Heart right ventricle (tissue), 16 donors: Measurements from ENCODE around the gene TIE1. TPM values are rescaled to one million over a fixed set of nuclear protein-coding genes. Genes with fewer than 3 reads are reported as not detected.

Experiments used
- ATAC-seq, 8 donors: fragments of 200-7000 bp; cut with Tn5 transposase; one replicate each; pipeline ENCODE4 v1.9.1; 2020; ENCODE audit warnings: mild to moderate bottlenecking in 8 of 8, moderate library complexity in 8 of 8, moderate number of reproducible peaks in 1 of 8
- DNase-seq, 2 donors: peaks; one replicate each; pipeline ENCODE4 v3.0.0-alpha.2; 2020
- H3K27ac ChIP-seq, 10 donors: fragments of 200-600 bp; sonication (generic) in 2 of 10; one replicate each; pipeline versions ENCODE4 v1.5.0 to v1.8.0; 2020 to 2022; ENCODE audit warnings: mild to moderate bottlenecking in 3 of 10
- H3K27me3 ChIP-seq, 7 donors: fragments of 200-600 bp; one replicate each; pipeline ENCODE4 v1.8.0; 2021 to 2022; ENCODE audit warnings: mild to moderate bottlenecking in 2 of 7
- H3K36me3 ChIP-seq, 9 donors: fragments of 200-600 bp; sonication (generic) in 1 of 9; one replicate each; pipeline versions ENCODE4 v1.5.0 to v1.8.0; 2020 to 2022; ENCODE audit warnings: mild to moderate bottlenecking in 2 of 9
- H3K4me1 ChIP-seq, 9 donors: fragments of 200-600 bp; sonication (generic) in 1 of 9; one replicate each; pipeline versions ENCODE4 v1.5.0 to v1.8.0; 2020 to 2022; ENCODE audit warnings: mild to moderate bottlenecking in 4 of 9
- H3K4me3 ChIP-seq, 10 donors: fragments of 200-600 bp; sonication (generic) in 2 of 10; one replicate each; pipeline versions ENCODE4 v1.5.0 to v1.8.0; 2020 to 2022; ENCODE audit warnings: mild to moderate bottlenecking in 7 of 10, moderate library complexity in 2 of 10
- H3K9me3 ChIP-seq, 11 donors: fragments of 200-600 bp in 10 of 11; sonication (generic) in 2 of 11; one replicate each; pipeline versions ENCODE4 v1.5.0 to v1.8.0; 2013 to 2022; ENCODE audit warnings: mild to moderate bottlenecking in 2 of 11, control low read depth in 1 of 11, moderate library complexity in 1 of 11
- WGBS, 2 donors: extraction: QIAGEN DNeasy Blood & Tissue Kit; methylation state at CpG; one replicate each; pipeline ENCODE4 v1.1.7; 2013; ENCODE audit warnings: inconsistent platforms in 1 of 2; 5-methylcytosine and 5-hydroxymethylcytosine counted together
- intact Hi-C, 10 donors: fragments of 100-400 bp; cut with DNase I; formaldehyde crosslinking; loops; one replicate each; pipeline versions ENCODE4 v1.11.1 to v1.14.2; 2022
- polyA plus RNA-seq, 2 donors: library from polyadenylated mRNA; stranded (reverse); fragments of 200-250 nt; gene quantifications; one replicate each; pipeline ENCODE4 v1.2.3, GENCODE V29; 2013
- total RNA-seq, 10 donors: library from RNA; stranded (reverse); fragmentation: NEBNext Ultra II Directional in 3 of 10; extraction: Animal tissue kit (Norgen Biotek cat#: 25700) in 3 of 10; gene quantifications; one replicate each; pipeline versions ENCODE4 v1.2.1 to v1.2.4, GENCODE V29; 2021 to 2023
- TF ChIP-seq, protein P1 (sequence below), 9 donors: fragments of 200-600 bp; sonication (generic) in 2 of 9; IDR thresholded peaks; one replicate each; pipeline versions ENCODE4 v1.5.0 to v1.8.0; 2021 to 2022; ENCODE audit warnings: antibody characterized with exemption in 9 of 9, mild to moderate bottlenecking in 5 of 9, moderate library complexity in 1 of 9
- donor health status: Arrhythmogenic right ventricular cardiomyopathy.
- donor health status: ischemic (EF 13 %, LVEDD 7.1; RV severe dilation, severe dysfunction).
- donor health status: healthy with polysubstance abuse.
- donor health status: DM: no; HTN: yes; CAD: no.
- donor health status: DM: no; HTN: no; CAD: no.
- donor health status: ischemic (EF 25% LVEDD 6.9; RV normal size, moderate dysfunction).
- donor health status: ischemic (EF 25% LVEDD 5.7; RV mildly dilated, moderate dysfunction).
- donor health status: healthy.
- donor health status: DM: yes; HTN: yes; CAD: no.
- donor health status: Ischemic cardiomyopathy.
- donor health status: ischemic (EF 35%, LVEDD 5.7; RV mildly dilated, moderate dysfunction).
- donor health status: nonischemic (EF 11% LVEDD 7.7; RV severe dilation, severe dysfunction).
- donor health status: DM: yes; HTN: yes; CAD: no.
- donor health status: PGD.
- donor health status: ischemic (EF 29% LVEDD 5.4; RV normal size, mild dysfunction).
- donor health status: nonischemic (EF 23%, LVEDD 6.1; RV moderate dilation, normal function).

Gene TIE1
- total and polyA plus RNA-seq, 12 donors, result 19.9 to 55.8 (median 32.0) TPM

DNA sequence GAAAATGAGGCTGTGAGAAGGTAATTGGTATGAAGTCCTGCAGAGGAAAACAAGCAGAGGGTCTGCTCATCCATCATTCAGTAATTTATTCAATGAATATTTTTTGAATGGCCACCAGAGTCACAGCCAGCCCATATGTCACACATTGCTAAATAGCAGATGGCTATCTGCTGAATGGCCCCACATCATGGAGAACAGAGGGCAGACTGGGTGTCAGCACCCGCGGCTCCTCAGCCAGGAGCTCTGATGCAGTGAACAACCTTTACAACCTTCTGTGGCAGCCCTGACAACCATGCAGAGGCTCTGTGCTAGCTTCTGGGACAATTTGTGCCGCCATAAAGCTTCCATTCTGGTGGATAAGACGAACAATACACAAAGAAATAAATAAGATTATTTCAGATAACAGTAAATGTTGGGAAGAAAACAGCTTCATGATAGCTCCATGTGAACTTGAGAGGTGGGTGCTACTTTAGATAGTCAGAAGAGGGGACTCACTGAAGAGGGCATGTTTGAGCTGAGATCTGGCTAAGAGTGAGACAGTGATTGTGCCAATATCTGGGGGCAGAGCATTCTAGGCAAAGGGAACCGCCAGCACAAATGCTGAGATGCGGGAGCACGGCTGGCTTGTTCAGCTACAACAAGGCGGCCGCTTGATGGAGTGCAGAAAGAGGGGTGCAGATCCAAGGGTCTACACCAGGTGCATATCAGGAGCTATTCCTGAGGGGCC is 12.6 kb upstream of the TIE1 start:
- H3K36me3 ChIP-seq, result no peaks in the 10 kb centered on the region
- DNase-seq (no peak), ATAC-seq (no peak)
- WGBS, 2 donors, result 92% methylated on average over 9 of the region's 9 CpGs
- peaks cover 0 to 17% (median 0%) of the 10 kb centered on the region in 9 donors for H3K4me1 ChIP-seq
- H3K4me3 ChIP-seq, result no peak overlapping the region
- TF ChIP-seq, protein P1, sequence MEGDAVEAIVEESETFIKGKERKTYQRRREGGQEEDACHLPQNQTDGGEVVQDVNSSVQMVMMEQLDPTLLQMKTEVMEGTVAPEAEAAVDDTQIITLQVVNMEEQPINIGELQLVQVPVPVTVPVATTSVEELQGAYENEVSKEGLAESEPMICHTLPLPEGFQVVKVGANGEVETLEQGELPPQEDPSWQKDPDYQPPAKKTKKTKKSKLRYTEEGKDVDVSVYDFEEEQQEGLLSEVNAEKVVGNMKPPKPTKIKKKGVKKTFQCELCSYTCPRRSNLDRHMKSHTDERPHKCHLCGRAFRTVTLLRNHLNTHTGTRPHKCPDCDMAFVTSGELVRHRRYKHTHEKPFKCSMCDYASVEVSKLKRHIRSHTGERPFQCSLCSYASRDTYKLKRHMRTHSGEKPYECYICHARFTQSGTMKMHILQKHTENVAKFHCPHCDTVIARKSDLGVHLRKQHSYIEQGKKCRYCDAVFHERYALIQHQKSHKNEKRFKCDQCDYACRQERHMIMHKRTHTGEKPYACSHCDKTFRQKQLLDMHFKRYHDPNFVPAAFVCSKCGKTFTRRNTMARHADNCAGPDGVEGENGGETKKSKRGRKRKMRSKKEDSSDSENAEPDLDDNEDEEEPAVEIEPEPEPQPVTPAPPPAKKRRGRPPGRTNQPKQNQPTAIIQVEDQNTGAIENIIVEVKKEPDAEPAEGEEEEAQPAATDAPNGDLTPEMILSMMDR (IDR thresholded peaks at IDR 0.05), result no peak
- H3K27me3 ChIP-seq, result no peaks in the 10 kb centered on the region
- no peak overlapping the region for H3K27ac ChIP-seq
- no peaks in the 10 kb centered on the region for H3K9me3 ChIP-seq
- intact Hi-C loops, result no loop called here

DNA sequence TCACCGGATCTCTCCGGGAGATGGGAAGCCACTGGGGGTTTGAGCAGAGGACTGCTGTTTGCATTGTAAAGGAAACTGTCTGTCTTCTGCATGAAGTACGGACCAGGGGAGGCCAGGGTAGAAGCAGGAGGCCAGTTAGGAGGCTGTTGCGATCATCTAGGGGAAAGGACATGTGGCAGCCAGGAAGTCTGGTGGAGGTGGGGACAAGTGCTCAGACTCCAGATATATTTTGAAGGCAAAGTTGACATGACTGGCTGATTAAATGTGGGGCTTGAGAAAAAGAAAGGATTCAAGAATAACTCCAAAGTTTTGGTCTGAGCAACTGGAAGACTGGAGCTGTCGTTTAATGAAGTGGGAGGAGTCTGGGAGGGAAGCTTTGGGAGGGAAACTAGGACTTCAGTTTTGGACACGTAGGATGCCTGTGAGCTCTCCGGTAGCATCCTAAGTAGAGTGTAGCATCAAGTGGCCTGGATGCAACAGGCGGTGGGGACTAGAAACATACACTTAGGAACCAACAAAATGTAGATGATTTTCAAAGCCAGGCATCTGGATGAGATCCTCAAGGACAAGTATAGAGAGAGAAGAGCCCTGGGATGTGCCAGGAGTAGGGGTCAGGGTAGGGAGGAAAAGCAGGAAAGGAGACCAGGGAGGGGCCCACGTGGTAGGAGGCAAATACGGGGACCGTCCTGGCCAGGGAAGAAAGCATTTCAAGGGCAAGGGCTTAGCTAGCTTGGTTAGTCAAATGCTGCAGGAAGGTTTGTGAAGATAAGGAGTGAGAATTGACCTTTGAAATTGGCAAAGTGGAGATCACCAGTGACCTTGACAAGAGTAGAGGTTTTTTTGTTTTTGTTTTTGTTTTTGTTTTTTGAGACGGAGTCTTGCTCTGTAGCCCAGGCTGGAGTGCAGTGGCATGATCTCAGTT is 11.7 kb upstream of the TIE1 start:
- H3K9me3 ChIP-seq, result no peaks in the 10 kb centered on the region
- no peak overlapping the region for H3K27ac ChIP-seq
- 60 to 67% methylated on average over 12 of the region's 12 CpGs for WGBS, 2 donors
- intact Hi-C loops, result no loop called here
- ATAC-seq, result no peak
- H3K4me1 ChIP-seq, result peaks cover 0 to 25% (median 7%) of the 10 kb centered on the region in 9 donors
- no peaks in the 10 kb centered on the region for H3K27me3 ChIP-seq
- TF ChIP-seq, protein P1 (IDR thresholded peaks at IDR 0.05), result no peak
- DNase-seq, result no peak
- no peaks in the 10 kb centered on the region for H3K36me3 ChIP-seq
- H3K4me3 ChIP-seq, result no peak overlapping the region

DNA sequence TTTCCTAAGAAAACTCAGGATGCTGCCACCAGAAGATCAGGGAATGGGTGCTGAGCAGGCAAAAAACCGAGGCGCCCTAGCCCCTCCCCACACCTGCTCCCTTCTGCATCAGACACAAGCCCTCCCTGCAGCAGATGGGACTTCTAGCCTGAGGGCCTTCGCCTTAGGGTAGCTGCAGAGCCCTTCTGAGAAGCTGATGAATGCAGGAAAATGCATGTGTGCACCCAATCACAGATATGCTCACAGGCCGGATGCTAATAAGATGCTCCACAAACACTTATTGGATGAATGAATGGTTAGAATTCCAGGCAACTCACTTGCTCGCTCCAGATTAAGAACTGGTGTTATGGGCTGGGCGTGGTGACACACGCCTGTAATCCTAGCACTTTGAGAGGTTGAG is 8.6 kb upstream of the TIE1 start:
- TF ChIP-seq, protein P1 (IDR thresholded peaks at IDR 0.05), result no peak
- H3K36me3 ChIP-seq, result no peaks in the 10 kb centered on the region
- ATAC-seq (no peak), DNase-seq (no peak)
- H3K27me3 ChIP-seq, result no peaks in the 10 kb centered on the region
- 83 to 86% methylated on average over 7 of the region's 7 CpGs for WGBS, 2 donors
- intact Hi-C loops, result no loop called here
- no peaks in the 10 kb centered on the region for H3K9me3 ChIP-seq
- H3K27ac ChIP-seq, result no peak overlapping the region
- no peak overlapping the region for H3K4me3 ChIP-seq
- peaks cover 11 to 56% (median 28%) of the 10 kb centered on the region in 9 donors for H3K4me1 ChIP-seq

DNA sequence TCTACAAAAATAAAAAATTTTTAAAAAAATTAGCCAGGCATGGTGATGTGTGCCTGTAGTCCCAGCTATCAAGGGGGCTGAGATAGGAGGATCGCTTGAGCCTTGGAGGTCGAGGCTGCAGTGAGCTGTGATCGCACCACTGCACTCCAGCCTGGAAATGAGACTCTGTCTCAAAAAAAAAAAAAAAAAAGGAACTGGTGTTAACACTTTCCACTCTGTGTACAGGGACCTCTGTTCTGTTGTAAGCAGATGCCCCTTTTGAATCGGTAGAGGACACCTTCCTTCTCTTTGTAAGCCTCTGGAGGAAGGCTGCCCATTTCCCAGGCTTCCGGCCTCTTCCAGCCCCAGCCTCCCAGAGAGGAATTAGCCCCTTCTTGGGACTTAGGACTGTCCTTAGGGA is 8.1 kb upstream of the TIE1 start:
- peak overlapping the region in 2 of 10 donors; percentile 84 to 86 for H3K27ac ChIP-seq
- WGBS, 2 donors, result 65 to 75% methylated on average over 5 of the region's 5 CpGs
- H3K4me1 ChIP-seq, result peaks cover 11 to 60% (median 28%) of the 10 kb centered on the region in 9 donors
- DNase-seq (no peak), ATAC-seq (no peak)
- H3K9me3 ChIP-seq, result no peaks in the 10 kb centered on the region
- no peaks in the 10 kb centered on the region for H3K36me3 ChIP-seq
- intact Hi-C loops, result no loop called here
- H3K4me3 ChIP-seq, result no peak overlapping the region
- TF ChIP-seq, protein P1 (IDR thresholded peaks at IDR 0.05), result no peak
- H3K27me3 ChIP-seq, result no peaks in the 10 kb centered on the region
